H1 (cell line): ENCODE measurements around the gene MLKL. TPM values are rescaled to one million over a fixed set of nuclear protein-coding genes. Genes with fewer than 3 reads are reported as not detected.

ENCODE experiments used
- CTCF ChIA-PET: fragments of 300-600 bp; sonication (Branson Sonifier 250); formaldehyde crosslinking; loops from one replicate; lab custom pipeline; 2021; ENCODE audit not compliant: partially characterized antibody; lab: Charles Lee
- POLR2A ChIA-PET: fragments of 300-600 bp; sonication (Branson Sonifier 250); formaldehyde crosslinking; loops from one replicate; lab custom pipeline; 2021; ENCODE audit warnings: inconsistent platforms; ENCODE audit not compliant: partially characterized antibody; lab: Charles Lee
- DNase-seq, 2 experiments: peaks; one replicate each; pipeline versions ENCODE4 v3.0.0 to v3.0.0-alpha.2; 2010 to 2022; ENCODE audit warnings: low spot score in 2 of 2, low read depth in 1 of 2, mixed read lengths in 1 of 2
- FAIRE-seq: peaks from 2 replicates; lab custom pipeline; 2011; peaks lifted over from hg19 to GRCh38; lab: Jason Lieb, UNC
- H2AFZ ChIP-seq: 2 replicates; pipeline ENCODE4 v1.8.1; 2012; ENCODE audit warnings: low read length, inconsistent platforms
- H2AK5ac ChIP-seq: 2 replicates; pipeline ENCODE4 v1.6.1; 2013; ENCODE audit warnings: low read depth, low read length
- H2BK120ac ChIP-seq: replicated peaks from 2 replicates; pipeline ENCODE3; 2013; ENCODE audit warnings: low read depth, low read length, inconsistent platforms
- H2BK12ac ChIP-seq: 2 replicates; pipeline ENCODE4 v1.6.1; 2013; ENCODE audit warnings: low read depth, low read length
- H2BK15ac ChIP-seq: 2 replicates; pipeline ENCODE4 v1.6.1; 2013; ENCODE audit warnings: low read length
- H2BK20ac ChIP-seq: 2 replicates; pipeline ENCODE4 v1.6.1; 2013; ENCODE audit warnings: low read length
- H2BK5ac ChIP-seq: 2 replicates; pipeline ENCODE4 v1.6.1; 2013; ENCODE audit warnings: low read depth, low read length
- H3K14ac ChIP-seq: 2 replicates; pipeline ENCODE4 v1.6.1; 2013; ENCODE audit warnings: inconsistent platforms; ENCODE audit not compliant: insufficient read length
- H3K18ac ChIP-seq: 2 replicates; pipeline ENCODE4 v1.6.1; 2013; ENCODE audit warnings: low read length; ENCODE audit errors: extremely low read depth
- H3K23ac ChIP-seq: 2 replicates; pipeline ENCODE4 v1.6.1; 2013; ENCODE audit warnings: inconsistent platforms; ENCODE audit not compliant: insufficient read length
- H3K23me2 ChIP-seq: 2 replicates; pipeline ENCODE4 v1.6.1; 2013; ENCODE audit warnings: low read depth, low read length
- H3K27ac ChIP-seq: 2 replicates; pipeline ENCODE4 v1.6.1; 2011; ENCODE audit warnings: low read depth, low read length, inconsistent platforms
- H3K27me3 ChIP-seq, 4 experiments: replicated peaks in 1 of 4; 1 replicate in 1 of 4; 2 replicates in 3 of 4; pipeline versions ENCODE4 v1.6.1 to v1.8.1; 2011 to 2013; ENCODE audit warnings: low read length in 3 of 4, mild to moderate bottlenecking in 3 of 4, inconsistent platforms in 2 of 4, mixed read lengths in 2 of 4, moderate library complexity in 1 of 4; ENCODE audit not compliant: control insufficient read depth in 3 of 4, insufficient read depth in 3 of 4; ENCODE audit errors: extremely low read depth in 1 of 4
- H3K36me3 ChIP-seq, 4 experiments: 2 replicates each; pipeline versions ENCODE4 v1.6.1 to v1.8.1; 2011 to 2013; ENCODE audit warnings: mild to moderate bottlenecking in 4 of 4, low read length in 3 of 4, moderate library complexity in 2 of 4, control low read depth in 1 of 4, inconsistent platforms in 1 of 4; ENCODE audit not compliant: insufficient read depth in 4 of 4, control insufficient read depth in 2 of 4
- H3K4ac ChIP-seq: replicated peaks from 2 replicates; pipeline ENCODE3; 2013; ENCODE audit warnings: low read length, low read depth, mixed read lengths, inconsistent platforms; ENCODE audit not compliant: insufficient read length
- H3K4me1 ChIP-seq, 4 experiments: replicated peaks in 1 of 4; 1 replicate in 1 of 4; 2 replicates in 3 of 4; pipeline versions ENCODE4 v1.6.1 to v1.8.1; 2011 to 2013; ENCODE audit warnings: low read length in 3 of 4, inconsistent platforms in 2 of 4, mixed read lengths in 1 of 4; ENCODE audit not compliant: insufficient read depth in 4 of 4, control insufficient read depth in 3 of 4
- H3K4me2 ChIP-seq, 2 experiments: 2 replicates each; pipeline versions ENCODE4 v1.6.1 to v1.8.1; 2011 to 2013; ENCODE audit warnings: low read depth in 2 of 2, low read length in 2 of 2, control low read depth in 1 of 2, inconsistent platforms in 1 of 2, mild to moderate bottlenecking in 1 of 2; ENCODE audit not compliant: insufficient read depth in 1 of 2
- H3K4me3 ChIP-seq, 4 experiments: fragments of 200-600, 300-600 bp in 1 of 4; sonication (generic), shearing (Covaris generic), sonication (Bioruptor Twin) in 1 of 4; 2 replicates each; pipeline versions ENCODE4 v1.5.1 to v1.8.1; 2011 to 2016; ENCODE audit warnings: low read length in 4 of 4, low read depth in 3 of 4, control low read depth in 2 of 4, inconsistent platforms in 2 of 4, mild to moderate bottlenecking in 2 of 4, mixed read lengths in 1 of 4, moderate library complexity in 1 of 4; ENCODE audit not compliant: insufficient read depth in 2 of 4; ENCODE audit errors: extremely low read depth in 1 of 4
- H3K56ac ChIP-seq: replicated peaks from 2 replicates; pipeline ENCODE3; 2013; ENCODE audit warnings: low read depth, mild to moderate bottlenecking, mixed read lengths, low read length, inconsistent platforms; ENCODE audit not compliant: insufficient read length
- H3K79me1 ChIP-seq: 2 replicates; pipeline ENCODE4 v1.6.1; 2013; ENCODE audit warnings: low read depth, low read length, control low read depth
- H3K79me2 ChIP-seq, 2 experiments: 2 replicates each; pipeline versions ENCODE4 v1.6.1 to v1.8.1; 2012 to 2013; ENCODE audit warnings: low read length in 2 of 2, mild to moderate bottlenecking in 2 of 2, inconsistent platforms in 1 of 2; ENCODE audit not compliant: insufficient read depth in 2 of 2, control insufficient read depth in 1 of 2
- H3K9ac ChIP-seq, 4 experiments: replicated peaks in 1 of 4; 1 replicate in 1 of 4; 2 replicates in 3 of 4; pipeline versions ENCODE4 v1.6.1 to v1.8.1; 2011 to 2013; ENCODE audit warnings: low read depth in 3 of 4, low read length in 3 of 4, control low read depth in 2 of 4, mild to moderate bottlenecking in 2 of 4, moderate library complexity in 2 of 4, inconsistent platforms in 1 of 4; ENCODE audit errors: extremely low read depth in 1 of 4
- H3K9me3 ChIP-seq, 2 experiments: 2 replicates each; pipeline versions ENCODE4 v1.6.1 to v1.8.1; 2012 to 2013; ENCODE audit warnings: mild to moderate bottlenecking in 2 of 2, moderate library complexity in 2 of 2, control low read depth in 1 of 2, inconsistent platforms in 1 of 2, low read depth in 1 of 2, low read length in 1 of 2, mixed read lengths in 1 of 2; ENCODE audit not compliant: insufficient read depth in 2 of 2
- H4K20me1 ChIP-seq, 2 experiments: replicated peaks in 1 of 2; 2 replicates each; pipeline versions ENCODE3 to v1.8.1; 2011 to 2013; ENCODE audit warnings: inconsistent platforms in 2 of 2, low read length in 2 of 2, mild to moderate bottlenecking in 1 of 2; ENCODE audit not compliant: insufficient read depth in 2 of 2, control insufficient read depth in 1 of 2
- H4K5ac ChIP-seq: 2 replicates; pipeline ENCODE4 v1.6.1; 2013; ENCODE audit warnings: low read length, low read depth, mixed read lengths, inconsistent platforms; ENCODE audit not compliant: insufficient read length
- H4K8ac ChIP-seq: 2 replicates; pipeline ENCODE4 v1.8.0; 2013; ENCODE audit warnings: mild to moderate bottlenecking, moderate library complexity, low read length, inconsistent platforms; ENCODE audit not compliant: insufficient read depth; ENCODE audit errors: extremely low read depth
- H4K91ac ChIP-seq: replicated peaks from 2 replicates; pipeline ENCODE3; 2013; ENCODE audit warnings: low read length, mixed read lengths, inconsistent platforms; ENCODE audit not compliant: insufficient read length
- ASH2L ChIP-seq: fragments of 200-600, 300-600 bp; sonication (generic); IDR thresholded peaks from one replicate; pipeline ENCODE4 v1.7.1; 2017; ENCODE audit warnings: low read length
- BCL11A ChIP-seq, 2 experiments: IDR thresholded peaks; one replicate each; pipeline ENCODE4 v1.6.1; 2011; ENCODE audit warnings: low read depth in 2 of 2, low read length in 2 of 2, mild to moderate bottlenecking in 2 of 2
- CHD2 ChIP-seq: IDR thresholded peaks from 2 replicates; pipeline ENCODE4 v1.6.1; 2012; ENCODE audit warnings: low read length, improper control_type of control experiment
- GTF2F1 ChIP-seq: IDR thresholded peaks from 2 replicates; pipeline ENCODE4 v1.6.1; 2012; ENCODE audit warnings: low read depth, low read length, improper control_type of control experiment, borderline replicate concordance
- HDAC6 ChIP-seq: IDR thresholded peaks from one replicate; pipeline ENCODE4 v1.7.1; 2012; ENCODE audit warnings: low read depth, mild to moderate bottlenecking, inconsistent platforms, low read length, moderate library complexity
- KDM1A ChIP-seq: fragments of 200-600, 300-600 bp; sonication (generic); IDR thresholded peaks from 2 replicates; pipeline ENCODE4 v1.7.1; 2016; ENCODE audit warnings: mild to moderate bottlenecking, low read length, borderline replicate concordance
- KDM5A ChIP-seq: fragments of 200-600 bp; IDR thresholded peaks from 2 replicates; pipeline ENCODE4 v1.7.1; 2012; ENCODE audit warnings: mild to moderate bottlenecking, low read length, inconsistent platforms, mixed read lengths
- MAFK ChIP-seq: IDR thresholded peaks from 2 replicates; pipeline ENCODE4 v1.6.1; 2012; ENCODE audit warnings: low read depth, mild to moderate bottlenecking, improper control_type of control experiment, low read length
- RNF2 ChIP-seq: fragments of 200-900, 300-1000 bp; sonication (generic); IDR thresholded peaks from 2 replicates; pipeline ENCODE4 v1.7.1; 2016; ENCODE audit warnings: borderline replicate concordance, low read depth, mild to moderate bottlenecking, antibody characterized with exemption, low read length; ENCODE audit not compliant: poor library complexity, severe bottlenecking; ENCODE audit errors: missing control alignments
- SIX5 ChIP-seq: IDR thresholded peaks from 2 replicates; pipeline ENCODE4 v1.6.1; 2011; ENCODE audit warnings: mild to moderate bottlenecking, low read depth, low read length
- TAF1 ChIP-seq: IDR thresholded peaks from 2 replicates; pipeline ENCODE4 v1.6.1; 2011; ENCODE audit warnings: mild to moderate bottlenecking, low read depth, low read length
- ZNF274 ChIP-seq: IDR thresholded peaks from 2 replicates; pipeline ENCODE4 v1.7.0; 2012; ENCODE audit warnings: low read length, borderline replicate concordance; ENCODE audit errors: extremely low read depth
- WGBS, 2 experiments: shearing (Covaris generic) in 1 of 2; methylation state at CpG; one replicate each; pipeline versions ENCODE4 v1.1.6 to v1.1.7; 2013 to 2015; ENCODE audit warnings: low lambda C conversion rate in 2 of 2, mixed read lengths in 2 of 2, inconsistent platforms in 1 of 2, low coverage in 1 of 2, missing lambda C conversion rate in 1 of 2; ENCODE audit not compliant: insufficient replicate concordance in 2 of 2, insufficient coverage in 1 of 2, insufficient read length in 1 of 2; ENCODE audit errors: extremely low coverage in 1 of 2, missing lambda C conversion rate in 1 of 2; 5-methylcytosine and 5-hydroxymethylcytosine counted together
- polyA plus RNA-seq, 7 experiments: library from polyadenylated mRNA; depleted of rRNA in 3 of 7; stranded (reverse) in 5 of 7; unstranded in 2 of 7; fragments of >200 nt in 5 of 7; fragments of 200-250 nt in 2 of 7; gene quantifications; 1 replicate in 5 of 7; 2 replicates in 1 of 7; 4 replicates in 1 of 7; pipeline versions ENCODE4 v1.2.1 to v1.2.3, GENCODE V29; 2011 to 2013; ENCODE audit warnings: missing spikeins in 2 of 7, mixed read lengths in 2 of 7
- total RNA-seq: library from RNA; stranded (reverse); fragmentation: NEBNext Ultra II Directional; extraction: Animal tissue kit (Norgen Biotek cat#: 25700); gene quantifications from 2 replicates; pipeline ENCODE4 v1.2.1, GENCODE V29; 2021
- TF ChIP-seq, protein P1 (sequence below): IDR thresholded peaks from 2 replicates; pipeline ENCODE4 v1.6.1; 2012; ENCODE audit warnings: inconsistent platforms
- TF ChIP-seq, protein P2 (sequence below): IDR thresholded peaks from 2 replicates; pipeline ENCODE4 v1.6.1; 2012; ENCODE audit warnings: inconsistent platforms

MLKL gene
- total and polyA plus RNA-seq, 2 of the 8 experiments (the other 6 are each of a cell fraction or from before 2014, with no cell fraction given), result 1.6 to 2.1 TPM

- no peak overlapping the region for H3K18ac ChIP-seq
- no peak overlapping the region for H3K14ac ChIP-seq
- H3K23ac ChIP-seq, result no peak overlapping the region
- H3K23me2 ChIP-seq, result no peaks in the 10 kb centered on the region
- H3K9ac ChIP-seq, result no peak overlapping the region
- H2BK12ac ChIP-seq, result no peak overlapping the region
- no peaks in the 10 kb centered on the region for H3K79me2 ChIP-seq
- peaks cover 31 to 95% (median 66%) of the 10 kb centered on the region in 4 experiments for H3K36me3 ChIP-seq
- H4K5ac ChIP-seq, result no peak overlapping the region
- FAIRE-seq, result no peak
- no peaks in the 10 kb centered on the region for H3K9me3 ChIP-seq
- H2BK5ac ChIP-seq, result no peak overlapping the region
- H3K79me1 ChIP-seq, result no peaks in the 10 kb centered on the region; the same call in 1 of the 2 replicates
- no peak overlapping the region for H2BK20ac ChIP-seq
- H3K27me3 ChIP-seq, result no peaks in the 10 kb centered on the region
- no peak overlapping the region for H2AFZ ChIP-seq
- H4K8ac ChIP-seq, result no peak overlapping the region
- H2AK5ac ChIP-seq, result no peak overlapping the region
- no peak overlapping the region for H3K4me3 ChIP-seq
- no peak overlapping the region for H3K56ac ChIP-seq
- 93% methylated on average over 7 of the region's 7 CpGs; no CpG with 5 or more reads in 1 of the 2 experiments for WGBS, 2 experiments
- no peaks in the 10 kb centered on the region for H3K4me1 ChIP-seq
- no peak overlapping the region for H3K4ac ChIP-seq
- peaks cover 2 to 8% of the 10 kb centered on the region in 2 experiments for H4K20me1 ChIP-seq
- no peak for DNase-seq
- no peak overlapping the region for H4K91ac ChIP-seq
- no peak overlapping the region for H2BK15ac ChIP-seq
- H3K27ac ChIP-seq, result no peak overlapping the region
- CTCF ChIA-PET, result interaction anchor here (1.1 kb wide), 1 partner anchor 9 kb away, joined by 3 read pairs; no protein-coding TSS in a partner anchor
- H3K4me2 ChIP-seq, result no peak overlapping the region
- POLR2A ChIA-PET, result no interaction called here
- no peak overlapping the region for H2BK120ac ChIP-seq
- TF ChIP-seq MAFK (no peak), ASH2L (no peak), KDM1A (no peak), TAF1 (no peak), CHD2 (no peak), ZNF274 (no peak), KDM5A (no peak), SIX5 (no peak), GTF2F1 (no peak), BCL11A (IDR thresholded peaks at IDR 0.05; ENCODE audit: low read depth in 2 of 2, low read length in 2 of 2) (no peak), RNF2 (no peak), HDAC6 (no peak)
- TF ChIP-seq, protein P1, sequence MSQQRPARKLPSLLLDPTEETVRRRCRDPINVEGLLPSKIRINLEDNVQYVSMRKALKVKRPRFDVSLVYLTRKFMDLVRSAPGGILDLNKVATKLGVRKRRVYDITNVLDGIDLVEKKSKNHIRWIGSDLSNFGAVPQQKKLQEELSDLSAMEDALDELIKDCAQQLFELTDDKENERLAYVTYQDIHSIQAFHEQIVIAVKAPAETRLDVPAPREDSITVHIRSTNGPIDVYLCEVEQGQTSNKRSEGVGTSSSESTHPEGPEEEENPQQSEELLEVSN, result no peak
- TF ChIP-seq, protein P2, sequence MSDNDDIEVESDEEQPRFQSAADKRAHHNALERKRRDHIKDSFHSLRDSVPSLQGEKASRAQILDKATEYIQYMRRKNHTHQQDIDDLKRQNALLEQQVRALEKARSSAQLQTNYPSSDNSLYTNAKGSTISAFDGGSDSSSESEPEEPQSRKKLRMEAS, result no peak
Measured at GRCh38 chr16:74633686-74634085, 67.0 kb downstream of the MLKL start.
